CD4-positive, alpha-beta memory T cell (primary cell): ENCODE data around the gene DST. TPM values are rescaled to one million over a fixed set of nuclear protein-coding genes. Genes with fewer than 3 reads are reported as not detected.

ENCODE experiments used
- CTCF ChIA-PET: fragments of 350-600 bp; sonication (Branson Sonifier 250); formaldehyde crosslinking; loops from one replicate; lab custom pipeline; 2021; ENCODE audit warnings: inconsistent platforms; ENCODE audit not compliant: partially characterized antibody; lab: Charles Lee
- POLR2A ChIA-PET: fragments of 350-600 bp; sonication (Branson Sonifier 250); formaldehyde crosslinking; loops from one replicate; lab custom pipeline; 2021; ENCODE audit not compliant: partially characterized antibody; lab: Charles Lee
- DNase-seq, 5 donors: peaks; one replicate each; pipeline versions ENCODE4 v3.0.0 to v3.0.0-alpha.2; 2020 to 2022; ENCODE audit warnings: mixed read lengths in 1 of 5
- H3K27ac ChIP-seq: one replicate; pipeline ENCODE4 v1.7.0; 2013; ENCODE audit warnings: low read depth, low read length
- H3K27me3 ChIP-seq: 2 replicates; pipeline ENCODE4 v1.7.0; 2013; ENCODE audit warnings: mild to moderate bottlenecking, low read length, moderate library complexity; ENCODE audit not compliant: insufficient read depth
- H3K36me3 ChIP-seq: 2 replicates; pipeline ENCODE4 v1.7.0; 2013; ENCODE audit warnings: mild to moderate bottlenecking, low read length, moderate library complexity; ENCODE audit not compliant: insufficient read depth
- H3K4me1 ChIP-seq: 2 replicates; pipeline ENCODE4 v1.7.0; 2013; ENCODE audit warnings: mild to moderate bottlenecking, low read length, moderate library complexity; ENCODE audit not compliant: insufficient read depth
- H3K4me3 ChIP-seq, 2 donors: one replicate each; pipeline ENCODE4 v1.7.0; 2013; ENCODE audit warnings: low read length in 2 of 2, mild to moderate bottlenecking in 1 of 2
- H3K9me3 ChIP-seq, 2 donors: one replicate each; pipeline ENCODE4 v1.7.0; 2013; ENCODE audit warnings: low read length in 2 of 2, control low read depth in 1 of 2; ENCODE audit not compliant: control insufficient read depth in 1 of 2
- H3K27ac Mint-ChIP-seq, 7 donors: one replicate each; pipeline ENCODE4 v1.8.0; 2020 to 2021; ENCODE audit warnings: mixed read lengths in 7 of 7, mild to moderate bottlenecking in 6 of 7, inconsistent platforms in 3 of 7, moderate library complexity in 3 of 7
- H3K27me3 Mint-ChIP-seq, 2 donors: one replicate each; pipeline ENCODE4 v1.8.0; 2020 to 2021; ENCODE audit warnings: mixed read lengths in 2 of 2
- H3K36me3 Mint-ChIP-seq, 2 donors: one replicate each; pipeline ENCODE4 v1.8.0; 2020 to 2021; ENCODE audit warnings: mixed read lengths in 2 of 2, inconsistent platforms in 1 of 2, mild to moderate bottlenecking in 1 of 2
- H3K4me1 Mint-ChIP-seq, 4 donors: one replicate each; pipeline ENCODE4 v1.8.0; 2020 to 2021; ENCODE audit warnings: mixed read lengths in 4 of 4, mild to moderate bottlenecking in 1 of 4
- H3K4me3 Mint-ChIP-seq, 8 donors: one replicate each; pipeline ENCODE4 v1.8.0; 2020 to 2021; ENCODE audit warnings: mixed read lengths in 8 of 8, mild to moderate bottlenecking in 7 of 8, moderate library complexity in 6 of 8, inconsistent platforms in 3 of 8
- H3K9me3 Mint-ChIP-seq, 8 donors: one replicate each; pipeline ENCODE4 v1.8.0; 2020 to 2021; ENCODE audit warnings: mixed read lengths in 8 of 8, mild to moderate bottlenecking in 5 of 8, inconsistent platforms in 3 of 8, moderate library complexity in 1 of 8
- intact Hi-C: fragments of 100-400 bp; cut with micrococcal nuclease; formaldehyde crosslinking; loops from one replicate; pipeline ENCODE4 v1.15.1; 2023
- polyA plus RNA-seq, 2 donors: library from polyadenylated mRNA; unstranded; fragments of 300-500 nt; fragmentation: Illumina TruSeq; gene quantifications; one replicate each; pipeline ENCODE4 v1.2.3, GENCODE V29; 2021
- total RNA-seq, 2 experiments: library from RNA; stranded (reverse); gene quantifications; one replicate each; pipeline ENCODE4 v1.2.3, GENCODE V29; 2021

The DST gene
- total and polyA plus RNA-seq, 4 experiments from 2014 or later: 1.1 to 8.8 (median 5.2) TPM

GRCh38 chr6:56515081-56515905, 127.4 kb downstream of the DST start:
- Histone ChIP-seq H3K27ac (no peak overlapping the region), H3K36me3 (no peaks in the 10 kb centered on the region), H3K4me3 (no peak overlapping the region), H3K9me3 (no peaks in the 10 kb centered on the region), H3K4me1 (no peaks in the 10 kb centered on the region), H3K27me3 (no peaks in the 10 kb centered on the region)
- intact Hi-C loops: no loop called here
- Mint-ChIP-seq H3K36me3 (no peaks in the 10 kb centered on the region), H3K27me3 (no peaks in the 10 kb centered on the region), H3K4me1 (no peaks in the 10 kb centered on the region), H3K4me3 (no peak overlapping the region), H3K9me3 (peaks cover 0 to 7% (median 4%) of the 10 kb centered on the region in 8 donors), H3K27ac (no peak overlapping the region)
- CTCF ChIA-PET: no interaction called here
- POLR2A ChIA-PET: no interaction called here
- DNase-seq: no peak

- Mint-ChIP-seq H3K27ac (no peak overlapping the region), H3K4me1 (no peaks in the 10 kb centered on the region), H3K9me3 (peaks cover 0 to 5% (median 0%) of the 10 kb centered on the region in 8 donors), H3K36me3 (no peaks in the 10 kb centered on the region), H3K4me3 (no peak overlapping the region), H3K27me3 (no peaks in the 10 kb centered on the region)
- Histone ChIP-seq H3K4me1 (no peaks in the 10 kb centered on the region), H3K27me3 (no peaks in the 10 kb centered on the region), H3K36me3 (no peaks in the 10 kb centered on the region), H3K27ac (no peak overlapping the region), H3K9me3 (no peaks in the 10 kb centered on the region), H3K4me3 (no peak overlapping the region)
- DNase-seq: no peak
- ChIA-PET POLR2A (no interaction called here), CTCF (no interaction called here)
- intact Hi-C loops: no loop called here
Measured at GRCh38 chr6:56514395-56514794, 128.3 kb downstream of the DST start.

GRCh38 chr6:56513631-56514030, 129.1 kb downstream of the DST start:
- Histone ChIP-seq H3K4me1 (no peaks in the 10 kb centered on the region), H3K27me3 (no peaks in the 10 kb centered on the region), H3K4me3 (no peak overlapping the region), H3K9me3 (no peaks in the 10 kb centered on the region), H3K36me3 (no peaks in the 10 kb centered on the region), H3K27ac (no peak overlapping the region)
- H3K27ac Mint-ChIP-seq: no peak overlapping the region
- no peaks in the 10 kb centered on the region for H3K9me3 Mint-ChIP-seq
- H3K4me1 Mint-ChIP-seq: no peaks in the 10 kb centered on the region
- H3K4me3 Mint-ChIP-seq: no peak overlapping the region
- intact Hi-C loops: no loop called here
- no peak for DNase-seq
- ChIA-PET CTCF (no interaction called here), POLR2A (no interaction called here)
- no peaks in the 10 kb centered on the region for H3K36me3 Mint-ChIP-seq
- H3K27me3 Mint-ChIP-seq: no peaks in the 10 kb centered on the region

- CTCF ChIA-PET: no interaction called here
- Histone ChIP-seq H3K4me1 (no peaks in the 10 kb centered on the region), H3K36me3 (no peaks in the 10 kb centered on the region), H3K9me3 (no peaks in the 10 kb centered on the region), H3K27ac (no peak overlapping the region), H3K27me3 (no peaks in the 10 kb centered on the region), H3K4me3 (no peak overlapping the region)
- intact Hi-C loops: no loop called here
- H3K9me3 Mint-ChIP-seq: no peaks in the 10 kb centered on the region
- DNase-seq: no peak
- H3K27ac Mint-ChIP-seq: no peak overlapping the region
- POLR2A ChIA-PET: no interaction called here
- H3K4me3 Mint-ChIP-seq: no peak overlapping the region
- no peaks in the 10 kb centered on the region for H3K36me3 Mint-ChIP-seq
- H3K27me3 Mint-ChIP-seq: no peaks in the 10 kb centered on the region
- H3K4me1 Mint-ChIP-seq: no peaks in the 10 kb centered on the region
Measured at GRCh38 chr6:56511591-56511990, 131.1 kb downstream of the DST start.

- Histone ChIP-seq H3K27ac (no peak overlapping the region), H3K36me3 (no peaks in the 10 kb centered on the region), H3K27me3 (no peaks in the 10 kb centered on the region), H3K9me3 (no peaks in the 10 kb centered on the region), H3K4me1 (no peaks in the 10 kb centered on the region), H3K4me3 (no peak overlapping the region)
- Mint-ChIP-seq H3K27ac (no peak overlapping the region), H3K4me3 (no peak overlapping the region), H3K4me1 (no peaks in the 10 kb centered on the region), H3K36me3 (no peaks in the 10 kb centered on the region), H3K27me3 (no peaks in the 10 kb centered on the region), H3K9me3 (no peaks in the 10 kb centered on the region)
- POLR2A ChIA-PET: no interaction called here
- no peak for DNase-seq
- intact Hi-C loops: no loop called here
- CTCF ChIA-PET: no interaction called here
Measured at GRCh38 chr6:56510984-56511531, 131.6 kb downstream of the DST start.

GRCh38 chr6:56509031-56509430, 133.7 kb downstream of the DST start:
- no peaks in the 10 kb centered on the region for H3K9me3 ChIP-seq
- H3K27ac ChIP-seq: no peak overlapping the region
- H3K4me3 ChIP-seq: no peak overlapping the region
- CTCF ChIA-PET: no interaction called here
- Mint-ChIP-seq H3K27me3 (no peaks in the 10 kb centered on the region), H3K4me1 (no peaks in the 10 kb centered on the region), H3K36me3 (no peaks in the 10 kb centered on the region), H3K9me3 (no peaks in the 10 kb centered on the region), H3K4me3 (no peak overlapping the region), H3K27ac (no peak overlapping the region)
- no peak for DNase-seq
- no peaks in the 10 kb centered on the region for H3K36me3 ChIP-seq
- H3K4me1 ChIP-seq: no peaks in the 10 kb centered on the region
- POLR2A ChIA-PET: no interaction called here
- intact Hi-C loops: no loop called here
- no peaks in the 10 kb centered on the region for H3K27me3 ChIP-seq

- no peaks in the 10 kb centered on the region for H3K4me1 Mint-ChIP-seq
- Histone ChIP-seq H3K4me1 (no peaks in the 10 kb centered on the region), H3K9me3 (no peaks in the 10 kb centered on the region), H3K27ac (no peak overlapping the region), H3K36me3 (no peaks in the 10 kb centered on the region), H3K27me3 (no peaks in the 10 kb centered on the region), H3K4me3 (no peak overlapping the region)
- ChIA-PET CTCF (no interaction called here), POLR2A (no interaction called here)
- no peak for DNase-seq
- peaks cover 0 to 2% (median 0%) of the 10 kb centered on the region in 8 donors for H3K9me3 Mint-ChIP-seq
- H3K27ac Mint-ChIP-seq: no peak overlapping the region
- H3K4me3 Mint-ChIP-seq: no peak overlapping the region
- no peaks in the 10 kb centered on the region for H3K36me3 Mint-ChIP-seq
- no peaks in the 10 kb centered on the region for H3K27me3 Mint-ChIP-seq
- intact Hi-C loops: no loop called here
Measured at GRCh38 chr6:56507517-56507916, 135.2 kb downstream of the DST start.
